OCI-LY7 (cell line): ENCODE measurements around the gene KCMF1.

ENCODE experiments used
- CTCF ChIP-seq: fragments of 200-600 bp; sonication (generic); conservative IDR thresholded peaks from 2 replicates; pipeline ENCODE4 v1.5.1; 2014; ENCODE audit warnings: mild to moderate bottlenecking, antibody characterized with exemption, low read length, moderate library complexity, mixed read lengths
- EZH2phosphoT487 ChIP-seq: fragments of 200-600 bp; sonication (generic); IDR thresholded peaks from 2 replicates; pipeline ENCODE4 v1.6.1; 2018; ENCODE audit warnings: low read depth, borderline replicate concordance, mild to moderate bottlenecking, mixed run types, antibody characterized with exemption, low read length, moderate library complexity, mixed read lengths

- TF ChIP-seq CTCF (no peak), EZH2phosphoT487 (no peak)
Measured at GRCh38 chr2:85104228-85104627, 133.3 kb downstream of the KCMF1 start.
